MM.1S (cell line): ENCODE measurements around the gene ARHGDIB.

Experiments used
- CTCF ChIP-seq: fragments of 300-600 bp; sonication (generic); IDR thresholded peaks from 2 replicates; pipeline ENCODE4 v1.5.1; 2016; ENCODE audit warnings: antibody characterized with exemption, low read length, mixed read lengths
- EZH2 ChIP-seq: fragments of 300-600 bp; sonication (generic); optimal IDR thresholded peaks from 2 replicates; pipeline ENCODE3; 2017; ENCODE audit warnings: low read depth, mild to moderate bottlenecking, antibody characterized with exemption, low read length, mixed read lengths
- EZH2phosphoT487 ChIP-seq: fragments of 300-600 bp; sonication (generic); IDR thresholded peaks from 2 replicates; pipeline ENCODE4 v1.6.1; 2018; ENCODE audit warnings: antibody characterized with exemption, low read length

GRCh38 chr12:14954269-14954668 is 7.1 kb downstream of the ARHGDIB start:
- TF ChIP-seq CTCF (no peak), EZH2 (no peak), EZH2phosphoT487 (no peak)
